HG02763 (cell line): Measurements from ENCODE around the gene DPM2.

Experiments
- ATAC-seq: cut with Tn5 transposase; IDR thresholded peaks from one replicate; pipeline ENCODE4 v1.9.1; 2021; ENCODE audit warnings: mild to moderate bottlenecking, moderate library complexity; ENCODE audit not compliant: unreplicated experiment

Gene DPM2

DNA sequence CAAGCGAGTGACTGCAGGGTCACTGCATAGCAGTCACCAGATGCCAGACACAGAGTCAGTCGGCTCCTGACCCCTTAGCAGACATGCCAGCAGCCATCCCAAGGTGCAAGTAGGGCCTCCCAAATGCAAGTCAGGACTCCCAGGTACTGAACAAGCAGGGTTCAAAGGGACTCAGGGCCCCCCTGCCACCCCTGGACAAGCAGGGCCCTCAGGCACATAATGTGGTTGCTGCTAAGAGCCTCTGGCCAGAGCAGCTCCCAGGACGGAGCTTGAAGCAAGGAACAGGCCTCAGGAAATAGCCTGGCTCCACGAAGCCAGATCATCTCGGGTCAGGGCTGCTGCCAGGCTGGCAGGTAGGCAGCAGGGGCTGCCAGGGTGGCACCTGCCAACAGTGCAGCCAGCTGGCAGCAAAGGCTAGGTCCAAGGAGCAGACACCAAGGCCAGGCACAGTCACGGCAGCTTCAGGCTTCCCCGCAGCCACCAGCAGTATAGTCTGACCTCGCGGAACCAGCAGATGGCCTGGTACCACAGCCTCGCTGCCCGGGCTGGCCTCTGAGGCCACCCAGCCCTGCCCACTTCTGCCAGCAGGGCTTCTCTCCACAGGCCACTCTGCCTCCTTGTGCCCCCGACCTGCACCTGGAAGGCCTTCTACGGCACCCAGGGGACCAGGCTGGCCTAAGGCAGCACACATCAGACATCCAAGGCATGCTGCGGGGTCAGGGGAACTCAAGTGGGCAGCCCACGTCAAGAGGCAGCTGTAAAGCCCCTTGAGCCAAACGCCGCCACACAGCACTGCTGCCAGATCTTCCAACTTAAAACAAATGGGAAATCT, 35.7 kb upstream of the DPM2 start:
- ATAC-seq = no peak

DNA sequence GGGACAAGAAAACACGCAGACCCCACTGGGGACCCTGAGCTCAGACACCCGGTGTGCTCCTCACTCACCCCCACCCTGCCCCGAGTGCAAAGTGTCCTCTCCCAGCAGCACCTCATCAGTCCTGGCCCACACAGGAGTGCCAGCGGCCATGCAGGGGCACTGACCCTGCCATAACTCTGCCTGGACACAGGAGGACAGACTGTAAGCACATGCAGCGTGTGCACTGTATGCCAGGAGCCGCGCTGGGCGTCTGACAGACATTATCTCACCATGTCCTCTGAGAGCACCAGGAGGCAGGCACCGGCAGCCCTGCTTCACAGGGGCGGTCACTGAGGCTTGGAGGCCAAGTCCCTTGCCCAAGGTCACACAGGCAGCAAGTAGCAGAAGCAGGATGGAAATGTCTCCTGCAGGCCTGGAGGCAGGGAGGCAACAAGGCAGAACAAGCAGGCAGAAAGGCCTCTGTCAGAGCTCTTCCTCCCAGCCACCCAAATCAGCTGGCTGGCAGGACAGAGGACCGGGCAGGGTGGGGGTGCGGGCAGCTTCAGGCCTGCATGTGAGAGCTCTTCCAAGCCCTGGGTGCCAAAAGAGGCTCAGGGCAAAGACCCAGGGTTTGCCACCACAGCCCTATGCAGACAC, 34.7 kb upstream of the DPM2 start:
- no peak for ATAC-seq

DNA sequence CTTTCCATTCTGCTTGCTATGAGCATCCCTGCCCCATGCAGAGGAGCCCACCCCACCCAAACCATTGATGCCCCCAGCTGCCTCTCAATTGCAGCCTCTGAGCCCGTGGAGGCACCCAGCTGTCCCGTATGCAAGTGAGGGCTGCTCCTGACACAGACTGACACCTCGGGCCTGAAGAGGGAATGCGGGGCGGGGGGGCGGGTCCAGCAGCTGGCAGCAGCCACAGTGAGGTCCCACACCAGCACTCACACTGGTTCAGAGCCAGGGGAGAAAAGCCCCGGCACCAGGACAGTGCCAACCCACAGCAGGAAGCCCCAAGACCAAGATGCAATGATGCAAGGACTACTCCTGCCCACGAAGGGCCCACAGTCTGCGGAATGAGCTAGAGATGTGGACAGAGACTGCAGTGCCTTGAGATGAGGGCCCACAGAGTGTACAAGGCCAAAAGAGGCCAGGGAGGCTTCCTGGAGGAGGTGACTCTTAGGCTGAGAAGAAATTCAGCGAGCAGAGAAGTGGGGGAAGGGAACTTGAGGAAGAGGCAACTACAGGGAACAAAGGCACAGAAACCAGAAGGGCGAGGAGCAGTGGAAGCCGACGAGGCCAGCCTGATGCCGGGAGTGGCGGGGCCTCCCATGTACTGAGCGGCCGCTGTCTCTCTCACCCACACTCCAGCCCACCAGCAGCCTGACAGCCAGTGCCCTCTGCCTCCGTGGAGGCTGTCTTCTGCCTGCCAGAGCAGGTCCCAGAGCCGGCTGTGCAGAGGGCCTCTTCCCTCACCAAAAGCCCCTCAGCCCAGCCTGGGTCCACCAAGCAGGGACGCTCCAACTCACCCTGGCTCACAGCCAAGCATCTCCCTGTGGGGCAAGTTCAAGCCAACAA, 33.9 kb upstream of the DPM2 start:
- no peak for ATAC-seq

DNA sequence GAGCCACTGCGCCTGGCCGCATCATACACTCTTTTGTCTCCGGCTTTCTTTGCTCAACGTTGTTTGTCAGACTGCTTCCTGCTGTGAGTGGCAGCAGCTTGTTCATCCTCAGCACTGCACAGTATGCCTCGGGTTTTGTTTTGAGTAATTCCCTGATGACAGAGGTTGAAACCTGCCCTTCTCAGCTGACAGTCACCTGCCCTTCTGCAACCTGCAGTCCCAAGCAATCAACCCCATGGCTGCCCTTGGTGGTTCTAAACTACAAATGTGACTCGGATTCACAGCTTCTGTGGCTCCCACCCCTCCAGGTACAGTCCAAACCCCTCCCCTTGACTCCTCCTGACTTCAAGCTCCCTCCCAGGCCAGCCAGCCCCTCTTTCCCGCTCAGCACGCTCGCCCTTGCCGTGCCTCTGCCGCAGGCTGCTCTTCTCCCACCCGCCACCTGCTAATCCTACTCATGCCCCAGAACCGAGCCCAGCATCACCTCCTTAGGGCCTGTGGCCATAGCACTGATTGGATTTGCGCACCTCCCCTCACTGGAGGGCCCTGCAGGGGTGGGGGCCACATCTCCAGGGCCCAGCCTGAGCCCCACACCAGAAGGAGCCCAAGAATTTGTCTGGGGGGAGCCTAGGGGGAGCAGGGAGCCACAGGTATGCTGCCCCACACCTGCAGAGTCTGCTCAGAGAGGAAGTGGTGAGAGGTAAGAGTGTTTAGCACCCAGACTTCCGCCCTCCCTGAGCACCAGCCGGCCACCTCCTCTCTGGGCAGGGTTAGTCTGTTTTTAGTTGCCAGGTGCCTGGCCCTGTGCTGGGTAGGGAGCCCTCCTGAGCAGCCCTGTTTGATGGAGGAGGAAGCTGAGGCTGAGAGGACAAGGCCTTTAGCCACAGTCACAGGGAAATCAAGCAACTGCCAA, 33.0 kb upstream of the DPM2 start:
- peak; percentile 75 for ATAC-seq

DNA sequence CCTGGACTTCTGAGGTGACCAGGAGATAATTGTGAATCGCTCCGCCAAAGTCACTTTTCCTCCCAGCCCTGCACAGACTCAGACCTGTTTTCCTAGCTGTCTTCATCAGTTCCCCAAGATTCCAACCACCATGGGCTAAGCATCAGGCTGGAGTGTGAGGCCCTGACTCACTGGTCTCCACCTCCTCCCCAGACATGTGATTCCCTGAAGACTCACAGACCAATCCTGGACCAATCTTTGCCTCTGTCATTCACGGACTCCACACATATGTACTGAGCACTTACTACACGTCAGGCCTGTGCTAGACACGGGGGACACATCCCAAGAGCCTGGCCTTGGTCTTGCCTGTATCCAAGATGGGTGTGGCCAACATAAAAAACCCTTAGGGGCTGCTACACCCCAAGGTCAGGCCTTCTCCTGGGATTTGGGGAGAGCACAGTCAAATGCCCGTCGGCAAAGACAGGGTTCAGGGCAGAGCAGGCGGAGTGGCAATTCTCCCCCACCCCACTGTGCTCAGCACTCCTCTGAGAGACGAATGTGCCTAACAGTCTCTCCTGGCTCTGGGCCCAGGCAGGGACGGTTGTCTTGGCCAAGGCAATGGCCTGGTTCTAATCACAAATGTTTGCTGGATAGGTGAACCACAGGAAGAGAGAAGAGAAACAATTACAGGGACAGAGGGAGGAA, 31.2 kb upstream of the DPM2 start:
- ATAC-seq = no peak

DNA sequence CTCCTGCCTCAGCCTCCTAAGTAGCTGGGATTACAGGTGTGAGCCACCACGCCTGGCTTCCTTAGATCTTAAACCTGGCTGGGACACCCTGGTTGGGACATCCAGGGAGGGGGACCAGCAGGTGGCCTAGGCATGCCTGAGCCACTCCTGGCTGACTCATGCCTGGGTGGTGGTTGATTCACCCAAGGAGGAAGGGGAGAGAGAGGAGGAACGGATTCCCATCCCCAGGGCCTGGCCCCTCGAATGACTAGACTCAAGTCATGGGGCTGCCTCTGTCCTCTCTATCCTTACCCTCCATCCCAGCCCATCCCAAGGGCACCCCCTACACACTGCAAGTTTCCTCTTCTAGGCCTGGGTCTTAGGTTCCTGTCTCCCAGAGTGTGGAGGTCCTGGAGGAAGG, 30.4 kb upstream of the DPM2 start:
- no peak for ATAC-seq

DNA sequence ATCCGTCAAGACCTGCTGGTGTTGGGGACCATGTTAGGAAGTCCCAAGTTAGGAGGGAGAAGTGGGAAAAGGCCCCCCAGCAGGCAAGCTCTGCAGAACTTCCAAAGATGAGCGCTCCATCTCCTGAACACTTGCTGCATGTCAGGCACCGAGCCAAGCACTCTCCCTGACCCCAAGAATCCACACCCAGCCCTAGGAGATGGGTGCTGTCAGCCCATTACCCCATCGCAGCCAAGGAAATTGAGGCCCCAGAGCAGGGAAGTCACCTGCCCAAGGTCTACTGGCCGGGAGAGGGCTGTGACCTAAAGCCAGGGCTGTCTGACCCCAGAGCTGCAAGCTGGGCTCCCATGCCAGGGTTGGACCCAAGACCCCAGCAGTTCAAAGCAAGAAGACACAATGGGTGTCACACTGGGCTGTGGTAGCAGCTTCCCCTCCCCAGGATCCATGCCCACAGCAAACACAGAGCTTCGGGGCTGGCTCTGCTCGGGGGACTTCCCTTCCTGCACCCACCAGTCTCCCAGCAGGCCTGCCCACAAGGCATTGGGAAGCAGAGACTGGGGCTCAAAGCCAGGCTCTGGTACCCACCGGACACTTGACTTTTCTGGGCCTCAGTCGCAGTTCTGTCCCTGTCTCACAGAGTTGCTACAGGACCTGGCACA, 29.6 kb upstream of the DPM2 start:
- no peak for ATAC-seq

DNA sequence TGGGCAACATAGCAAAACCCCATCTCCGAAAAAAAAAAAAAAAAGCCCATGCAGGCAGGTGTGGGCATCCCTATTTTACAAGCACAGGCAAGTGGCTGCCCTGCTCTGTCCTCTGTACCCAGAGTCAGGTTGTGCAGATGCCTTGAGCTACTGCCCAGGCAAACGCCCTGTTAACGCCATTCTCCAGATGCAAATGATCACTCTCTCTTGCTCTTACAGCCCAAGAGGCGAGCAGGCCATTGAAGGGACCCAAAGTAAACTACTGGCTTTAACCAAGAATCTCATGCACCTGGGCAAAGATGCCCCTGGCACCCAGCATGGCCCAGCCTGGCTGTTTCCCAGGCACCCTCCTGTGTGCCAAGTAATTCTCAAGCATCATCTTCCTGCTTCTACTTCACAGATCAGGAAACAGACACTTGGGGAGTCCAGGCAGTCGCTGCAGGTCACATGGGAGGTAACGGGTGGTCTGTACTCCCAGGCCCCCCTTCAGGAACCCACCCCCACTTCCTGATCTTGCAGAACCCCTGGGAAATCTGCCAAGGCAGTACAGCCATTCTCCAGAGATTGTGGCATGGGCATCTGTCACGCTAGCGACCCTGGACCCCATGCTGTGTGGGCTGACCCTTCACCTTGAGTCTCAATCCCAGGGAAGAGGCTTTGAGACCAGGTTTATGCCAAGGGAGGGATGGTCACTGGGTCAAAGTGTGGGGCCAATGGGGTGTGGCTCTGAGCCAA, 28.9 kb upstream of the DPM2 start:
- ATAC-seq = no peak

DNA sequence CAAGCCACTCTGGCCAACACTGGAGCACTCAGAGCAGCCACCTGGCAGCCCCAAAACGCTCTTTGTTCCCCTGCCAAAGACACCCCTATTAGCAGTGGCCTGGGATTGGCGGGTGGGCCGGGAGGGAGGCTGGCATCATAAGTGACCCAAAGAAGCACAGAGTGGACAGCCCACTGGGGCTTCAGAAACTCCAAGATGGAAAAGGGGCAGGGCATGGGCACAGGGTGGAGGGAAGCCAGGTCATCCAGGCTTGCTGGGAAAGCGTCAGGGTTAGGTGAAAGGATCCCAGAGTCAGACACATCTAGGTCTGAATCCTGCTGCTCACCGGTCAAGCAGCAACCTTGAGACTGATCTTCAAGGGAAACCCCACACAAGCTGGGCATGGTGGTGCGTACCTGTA, 28.3 kb upstream of the DPM2 start:
- ATAC-seq = no peak

DNA sequence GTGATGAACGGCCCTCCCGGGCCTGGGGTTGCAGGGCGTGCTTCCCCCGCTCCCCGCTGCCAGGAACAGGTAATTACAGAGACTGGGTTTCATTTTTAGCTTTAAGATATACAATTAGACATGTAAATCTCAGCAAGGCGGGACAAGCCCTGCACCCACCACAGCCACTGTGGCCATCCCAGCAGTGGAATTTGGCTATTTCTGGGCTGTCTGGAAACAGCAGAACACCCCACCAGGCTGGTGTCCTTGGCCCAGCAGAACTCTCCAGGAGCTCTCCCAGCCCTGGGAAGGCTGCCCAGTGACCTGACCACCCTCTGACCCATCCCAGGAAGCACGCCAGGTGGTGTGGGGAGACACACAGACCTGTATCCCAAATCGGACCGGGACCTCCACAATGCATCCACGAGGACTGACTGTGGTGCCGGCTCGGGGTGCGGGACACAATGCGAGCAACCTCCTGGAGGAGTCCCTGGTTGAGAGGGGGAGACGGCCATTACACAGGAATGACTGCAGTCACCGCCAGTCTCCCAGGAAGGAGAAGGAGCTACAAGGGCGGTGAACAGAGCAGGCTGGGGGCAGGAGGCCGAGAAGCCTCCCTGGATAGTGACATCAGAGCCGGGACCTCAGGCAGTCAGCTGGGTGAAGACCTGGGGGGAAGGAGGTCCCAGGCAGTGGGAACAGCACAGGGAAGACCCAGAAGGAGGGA, 25.9 kb upstream of the DPM2 start:
- no peak for ATAC-seq

DNA sequence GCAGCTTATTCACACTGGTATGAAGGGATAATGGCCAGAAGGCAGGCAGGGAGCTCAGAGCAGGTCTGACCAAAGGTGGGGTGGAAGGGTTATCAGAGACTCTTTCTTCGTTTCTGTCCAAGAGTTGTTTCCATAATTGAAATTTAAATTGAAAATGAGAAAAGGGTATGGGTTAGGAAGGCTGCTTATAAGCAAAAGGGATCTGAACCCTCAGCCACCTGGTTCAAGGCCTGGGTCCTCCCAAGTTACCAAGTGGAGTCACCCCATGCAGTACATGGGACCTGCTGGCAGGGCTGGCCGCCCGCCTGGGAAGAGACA, 25.3 kb upstream of the DPM2 start:
- no peak for ATAC-seq

DNA sequence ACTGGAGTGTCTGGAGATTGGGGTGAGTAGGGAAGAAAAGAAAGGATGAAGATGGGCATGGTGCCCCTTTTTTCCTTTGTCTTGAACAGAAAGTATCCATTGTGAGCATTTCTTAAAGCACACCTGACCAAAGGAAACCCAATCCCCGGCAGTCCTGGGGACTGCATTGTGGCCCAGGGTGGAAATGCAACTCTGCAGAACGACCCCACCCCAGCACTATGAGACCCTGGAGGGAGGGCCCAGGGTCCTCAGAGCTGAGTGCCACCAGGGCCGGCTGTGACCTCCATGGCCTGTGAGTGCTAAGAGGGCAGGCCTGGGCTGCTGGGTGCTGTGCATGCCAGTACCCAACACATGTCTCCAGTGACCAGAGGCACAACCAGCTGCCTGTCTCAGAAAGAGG, 24.6 kb upstream of the DPM2 start:
- ATAC-seq = no peak

DNA sequence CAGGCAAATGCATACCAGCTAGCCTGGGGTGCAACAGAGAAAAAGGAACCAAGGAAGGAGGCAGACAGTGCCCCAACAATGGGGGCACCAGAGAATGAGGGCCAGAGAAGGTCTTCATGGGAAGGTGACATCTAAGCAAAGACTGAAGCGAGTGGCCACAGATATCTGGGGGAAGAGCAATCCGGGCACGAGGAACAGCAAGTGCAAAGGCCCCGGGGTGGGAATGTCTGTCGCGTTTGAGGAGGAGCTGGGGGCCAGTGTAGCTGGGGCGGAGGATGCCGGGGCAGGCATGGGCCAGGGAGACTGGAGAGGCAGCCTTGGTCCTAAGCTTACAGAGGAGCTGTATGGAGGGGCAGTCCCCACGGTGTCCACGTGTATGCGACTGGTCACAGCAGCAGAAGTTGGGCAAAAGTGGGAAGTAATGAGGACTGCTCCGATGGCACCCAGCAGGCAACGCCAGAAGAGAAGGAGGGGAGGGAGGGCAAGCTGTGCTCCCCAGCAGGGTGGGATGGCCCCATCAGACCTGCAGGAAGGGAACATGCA, 24.0 kb upstream of the DPM2 start:
- ATAC-seq = no peak

DNA sequence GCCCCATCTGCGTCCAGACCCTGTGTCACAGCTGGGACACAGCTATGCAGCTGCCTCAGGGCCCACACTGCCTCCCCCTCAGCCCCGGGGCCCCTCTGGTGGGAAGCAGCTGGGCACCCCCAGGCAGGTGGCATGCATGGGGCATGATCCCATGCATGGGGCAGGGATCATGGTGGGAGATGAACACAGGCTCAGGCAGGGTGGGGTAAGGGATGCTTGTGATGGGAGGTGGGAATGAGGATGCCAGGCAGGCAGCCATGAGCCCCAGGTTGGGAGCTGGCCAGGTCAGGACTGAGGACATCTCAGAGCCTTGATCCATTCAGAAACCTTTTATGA, 23.5 kb upstream of the DPM2 start:
- ATAC-seq = no peak

DNA sequence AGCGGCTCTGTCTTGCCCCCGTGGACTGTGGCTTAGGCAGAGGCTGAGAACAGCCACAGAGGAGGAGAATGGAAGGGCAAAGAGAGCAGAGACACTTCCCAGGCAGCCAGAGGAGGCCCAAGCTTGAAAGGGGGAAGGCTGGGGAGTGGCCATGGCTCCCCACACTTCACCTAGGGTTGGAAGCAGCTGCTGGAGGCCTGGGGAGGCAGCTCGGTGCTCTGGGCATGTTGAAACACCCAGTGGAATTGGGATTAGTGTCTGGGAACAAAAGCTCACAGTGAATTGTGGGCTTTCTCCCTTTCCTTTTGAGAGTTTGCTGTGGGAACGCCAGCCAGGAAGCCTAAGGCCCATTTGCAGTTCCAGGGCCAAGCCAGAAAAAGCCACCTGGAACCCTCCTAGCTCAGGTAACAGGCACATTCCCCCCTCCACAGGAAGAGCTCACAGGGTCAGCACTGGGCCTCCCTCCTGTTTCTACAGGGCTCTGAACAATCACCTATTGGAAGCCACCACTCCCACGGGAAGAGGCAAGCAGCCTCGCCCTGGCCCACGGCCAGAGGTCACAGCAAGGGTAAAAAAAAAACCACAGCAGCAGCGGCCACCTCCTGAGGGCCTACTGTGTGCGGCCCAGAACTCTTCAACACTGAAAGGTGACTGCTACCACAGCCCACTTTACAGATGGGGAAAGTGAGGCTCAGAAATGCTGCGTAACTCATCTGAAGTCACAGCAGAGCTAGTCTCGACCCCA, 22.9 kb upstream of the DPM2 start:
- ATAC-seq = no peak

DNA sequence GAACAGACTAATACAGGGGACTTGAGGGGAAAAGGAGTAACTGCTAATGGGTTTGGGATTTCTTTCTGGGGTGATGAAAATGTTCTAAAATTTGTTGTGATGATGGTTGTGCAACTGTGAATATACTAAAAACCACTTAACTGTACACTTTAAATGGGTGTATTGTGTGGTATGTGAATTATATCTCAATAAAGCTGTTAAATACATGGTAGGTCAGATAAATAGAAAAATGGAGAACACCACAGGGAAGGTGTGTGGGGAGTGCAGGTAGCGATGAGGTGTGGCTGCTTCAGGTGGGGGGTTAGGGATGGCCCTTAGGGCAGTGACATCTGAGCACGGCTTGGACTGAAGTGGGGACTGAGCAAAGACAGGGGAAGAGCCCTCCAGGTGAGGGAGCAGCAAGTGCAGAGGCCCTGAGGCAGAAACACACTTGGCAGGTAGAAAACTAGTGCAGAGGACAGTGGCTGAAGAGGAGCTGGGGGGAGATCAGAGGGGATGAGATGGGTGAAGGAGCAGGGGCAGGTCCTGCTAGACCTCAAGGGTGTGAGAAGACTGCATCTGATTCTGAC, 22.3 kb upstream of the DPM2 start:
- no peak for ATAC-seq

DNA sequence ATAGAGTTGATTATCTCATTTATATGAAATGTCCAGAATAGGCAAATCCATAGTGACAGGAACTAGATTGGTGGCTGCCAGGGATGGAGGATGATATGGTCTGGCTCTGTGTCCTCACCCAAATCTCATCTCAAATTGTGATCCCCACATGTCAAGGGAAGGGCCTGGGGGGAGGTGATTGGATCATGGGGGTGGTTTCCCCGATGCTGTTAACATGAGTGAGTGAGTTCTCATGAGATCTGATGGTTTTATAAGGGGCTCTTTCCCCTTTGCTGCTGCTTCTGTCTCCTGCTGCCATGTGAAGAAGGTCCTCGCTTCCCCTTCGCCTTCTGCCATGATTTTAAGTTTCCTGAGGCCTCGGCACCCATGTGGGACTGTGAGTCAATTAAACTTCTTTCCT, 21.7 kb upstream of the DPM2 start:
- ATAC-seq = no peak
